Spleen (tissue), 11 donors: ENCODE results near the gene PIGH. TPM values are rescaled to one million over a fixed set of nuclear protein-coding genes. Genes with fewer than 3 reads are reported as not detected.

ENCODE experiments used
- DNase-seq: peaks from one replicate; pipeline ENCODE4 v3.0.0-alpha.2; 2020
- H3K27ac ChIP-seq, 8 donors: fragments of 200-600 bp; sonication (generic) in 7 of 8; 1 replicate in 4 of 8; 2 replicates in 4 of 8; pipeline versions ENCODE4 v1.5.0 to v1.8.0; 2016 to 2021; ENCODE audit warnings: inconsistent platforms in 4 of 8, mild to moderate bottlenecking in 4 of 8, moderate library complexity in 1 of 8
- H3K27me3 ChIP-seq, 7 donors: fragments of 200-600 bp; sonication (generic) in 6 of 7; replicated peaks in 1 of 7; 1 replicate in 4 of 7; 2 replicates in 3 of 7; pipeline versions ENCODE4 v1.5.0 to v1.8.0; 2016 to 2021; ENCODE audit warnings: inconsistent platforms in 3 of 7, mild to moderate bottlenecking in 1 of 7
- H3K36me3 ChIP-seq, 6 donors: fragments of 200-600 bp; sonication (generic) in 5 of 6; 1 replicate in 4 of 6; 2 replicates in 2 of 6; pipeline versions ENCODE4 v1.5.0 to v1.8.0; 2016 to 2021; ENCODE audit warnings: inconsistent platforms in 2 of 6
- H3K4me1 ChIP-seq, 6 donors: fragments of 200-600 bp; sonication (generic) in 5 of 6; 1 replicate in 3 of 6; 2 replicates in 3 of 6; pipeline versions ENCODE4 v1.5.0 to v1.8.0; 2016 to 2021; ENCODE audit warnings: inconsistent platforms in 3 of 6
- H3K4me3 ChIP-seq, 8 donors: fragments of 200-600 bp; sonication (generic) in 7 of 8; 1 replicate in 4 of 8; 2 replicates in 4 of 8; pipeline versions ENCODE4 v1.5.0 to v1.8.0; 2016 to 2021; ENCODE audit warnings: inconsistent platforms in 4 of 8, mild to moderate bottlenecking in 4 of 8, moderate library complexity in 2 of 8
- H3K9me3 ChIP-seq, 8 donors: fragments of 200-600 bp; sonication (generic) in 7 of 8; 1 replicate in 4 of 8; 2 replicates in 4 of 8; pipeline versions ENCODE4 v1.5.0 to v1.8.0; 2016 to 2021; ENCODE audit warnings: inconsistent platforms in 4 of 8
- CTCF ChIP-seq, 11 experiments: fragments of 200-600 bp in 7 of 11; fragments of 450-650 bp in 4 of 11; sonication (generic) in 4 of 11; IDR thresholded peaks in 8 of 11; conservative IDR thresholded peaks in 3 of 11; 1 replicate in 7 of 11; 2 replicates in 4 of 11; pipeline versions ENCODE4 v1.4.0 to v1.8.0; 2016 to 2021; ENCODE audit warnings: antibody characterized with exemption in 11 of 11, inconsistent platforms in 4 of 11, mild to moderate bottlenecking in 1 of 11
- POLR2A ChIP-seq, 3 donors: fragments of 450-650 bp; IDR thresholded peaks; one replicate each; pipeline ENCODE4 v1.5.1; 2017; ENCODE audit warnings: antibody characterized with exemption in 3 of 3, mild to moderate bottlenecking in 1 of 3
- POLR2AphosphoS5 ChIP-seq, 3 donors: sonication (generic); formaldehyde crosslinking; IDR thresholded peaks; one replicate each; pipeline ENCODE4 v1.5.1; 2017; ENCODE audit warnings: antibody characterized with exemption in 3 of 3
- WGBS, 5 donors: extraction: QIAGEN DNeasy Blood & Tissue Kit in 3 of 5; methylation state at CpG; one replicate each; pipeline versions ENCODE4 v1.1.5 to v1.1.7; 2013 to 2018; 5-methylcytosine and 5-hydroxymethylcytosine counted together
- intact Hi-C: fragments of 100-400 bp; cut with DNase I; formaldehyde crosslinking; loops from one replicate; pipeline ENCODE4 v1.15.0; 2023; ENCODE audit warnings: low total_unique reads
- polyA plus RNA-seq, 3 donors: library from polyadenylated mRNA; stranded (reverse); fragments of 200-250 nt; gene quantifications; one replicate each; pipeline ENCODE4 v1.2.1, GENCODE V29; 2013
- total RNA-seq, 7 donors: library from RNA; depleted of rRNA in 3 of 7; stranded (reverse); fragments of >200 nt in 3 of 7; fragmentation: NEBNext Ultra II Directional in 4 of 7; extraction: Animal tissue kit (Norgen Biotek cat#: 25700) in 4 of 7; gene quantifications; one replicate each; pipeline versions ENCODE4 v1.1.0 to v1.2.1, GENCODE V29; 2016 to 2021
- donor health status: healthy with polysubstance abuse.
- donor health status: DM: no; HTN: no; CAD: no; lungs with moderate emphysema.
- donor health status: DM: no; HTN: no; CAD: no.
- donor health status: Bipolar disorder and iron deficiency.
- donor health status: healthy.
- donor health status: DM: no; HTN: no; CAD: no.
- donor health status: DM: yes; HTN: yes; CAD: no.

Gene PIGH
- total and polyA plus RNA-seq, 10 donors: 16.3 to 43.1 (median 24.1) TPM

DNA sequence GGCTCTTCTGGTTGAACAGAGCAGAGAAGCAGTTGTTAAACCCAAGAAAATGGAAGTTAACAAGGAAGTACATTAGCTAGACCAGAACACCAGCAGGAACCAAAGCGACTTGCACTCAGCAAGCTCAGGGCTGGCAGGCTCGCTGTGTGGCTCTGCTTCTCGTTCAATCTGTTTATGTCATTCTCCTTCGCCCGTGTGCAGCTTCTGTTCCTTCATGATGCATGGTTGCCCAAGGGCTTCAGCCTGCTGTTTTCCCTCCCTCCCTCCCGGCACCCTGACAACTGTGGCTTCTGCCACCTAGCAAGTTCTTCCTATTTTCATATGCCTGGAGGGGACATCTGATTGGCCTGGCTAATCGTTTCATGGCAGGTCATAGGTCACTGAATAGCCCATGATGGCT is 25.3 kb downstream of the PIGH start:
- Histone ChIP-seq H3K36me3 (no peaks in the 10 kb centered on the region), H3K9me3 (no peaks in the 10 kb centered on the region), H3K4me3 (no peak overlapping the region), H3K27me3 (no peaks in the 10 kb centered on the region), H3K4me1 (no peaks in the 10 kb centered on the region), H3K27ac (no peak overlapping the region)
- peak; percentile 58 for DNase-seq
- WGBS, 5 donors: 78 to 89% (median 83%) methylated on average over 7 of the region's 7 CpGs
- no peak for TF ChIP-seq CTCF (IDR thresholded peaks at IDR 0.05 in 8 of 11, conservative IDR thresholded peaks at IDR 0.05 in 3 of 11)
- TF ChIP-seq POLR2AphosphoS5 (IDR thresholded peaks at IDR 0.05): no peak
- TF ChIP-seq POLR2A (IDR thresholded peaks at IDR 0.05): no peak
- intact Hi-C loops: no loop called here

DNA sequence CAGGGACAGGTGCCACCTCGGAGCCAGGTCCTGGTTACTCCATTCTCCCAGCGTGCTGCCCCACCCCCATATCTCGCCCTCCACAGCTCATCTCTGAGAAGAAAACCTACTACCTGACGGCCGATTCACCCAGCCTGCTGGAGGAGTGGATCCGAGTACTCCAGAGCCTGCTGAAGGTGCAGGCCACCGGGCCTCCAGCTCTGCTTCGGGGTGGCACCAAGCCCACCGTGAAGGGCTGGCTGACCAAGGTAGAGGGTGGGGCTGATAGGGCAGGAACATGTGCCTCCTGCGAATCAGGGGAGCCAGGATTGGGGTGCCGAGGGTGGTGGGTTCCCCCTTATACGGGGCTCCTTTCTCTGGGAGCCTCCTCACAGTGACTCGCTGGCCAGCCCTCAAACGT is 25.9 kb downstream of the PIGH start:
- TF ChIP-seq POLR2A (IDR thresholded peaks at IDR 0.05): no peak
- no peak for TF ChIP-seq POLR2AphosphoS5 (IDR thresholded peaks at IDR 0.05)
- TF ChIP-seq CTCF (IDR thresholded peaks at IDR 0.05 in 8 of 11, conservative IDR thresholded peaks at IDR 0.05 in 3 of 11): no peak
- Histone ChIP-seq H3K36me3 (no peaks in the 10 kb centered on the region), H3K9me3 (no peaks in the 10 kb centered on the region), H3K4me1 (no peaks in the 10 kb centered on the region), H3K27ac (no peak overlapping the region), H3K4me3 (no peak overlapping the region), H3K27me3 (no peaks in the 10 kb centered on the region)
- peak; percentile 72 for DNase-seq
- 77 to 90% (median 88%) methylated on average over 12 to 14 of the region's 14 CpGs for WGBS, 5 donors
- intact Hi-C loops: no loop called here

DNA sequence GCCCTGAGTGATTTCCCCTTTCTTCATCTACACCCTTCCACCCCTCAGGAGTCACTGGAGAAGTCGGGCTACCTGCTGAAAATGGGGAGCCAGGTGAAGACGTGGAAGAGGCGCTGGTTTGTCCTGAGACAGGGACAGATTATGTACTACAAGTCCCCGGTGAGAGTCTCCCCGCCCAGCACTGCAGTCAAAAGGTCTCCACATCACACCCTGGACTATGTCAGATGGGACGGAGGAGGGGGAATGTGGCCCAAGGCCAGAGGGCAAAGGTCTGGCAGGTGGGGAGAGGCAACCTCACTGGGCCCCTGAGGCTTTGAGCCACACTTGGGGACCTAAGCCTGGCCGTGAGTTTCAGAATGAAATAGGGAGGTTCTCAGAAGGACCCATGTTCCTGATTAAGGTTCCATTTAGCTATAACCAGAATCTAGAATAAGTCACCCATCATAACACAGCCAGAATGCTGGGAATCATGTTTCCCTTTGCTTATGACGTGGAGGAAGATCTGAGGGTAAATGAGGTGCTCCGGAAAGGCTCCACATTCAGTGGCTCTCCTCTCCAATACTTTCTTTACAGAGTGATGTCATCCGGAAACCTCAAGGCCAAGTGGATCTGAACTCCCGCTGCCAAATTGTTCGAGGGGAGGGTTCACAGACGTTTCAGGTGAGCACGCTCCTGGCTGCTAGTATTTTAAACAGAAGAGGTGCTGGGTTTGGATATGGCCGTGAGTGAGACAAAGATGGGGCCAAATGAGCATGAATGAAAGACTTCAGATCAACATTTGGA is 26.6 kb downstream of the PIGH start:
- Histone ChIP-seq H3K4me3 (no peak overlapping the region), H3K36me3 (no peaks in the 10 kb centered on the region), H3K27me3 (no peaks in the 10 kb centered on the region), H3K27ac (no peak overlapping the region), H3K4me1 (no peaks in the 10 kb centered on the region), H3K9me3 (no peaks in the 10 kb centered on the region)
- intact Hi-C loops: no loop called here
- 72 to 91% (median 83%) methylated on average over 14 to 15 of the region's 15 CpGs for WGBS, 5 donors
- TF ChIP-seq CTCF (IDR thresholded peaks at IDR 0.05 in 8 of 11, conservative IDR thresholded peaks at IDR 0.05 in 3 of 11) (no peak), POLR2AphosphoS5 (IDR thresholded peaks at IDR 0.05) (no peak), POLR2A (IDR thresholded peaks at IDR 0.05) (no peak)
- peak; percentile 60 for DNase-seq

- Histone ChIP-seq H3K9me3 (no peaks in the 10 kb centered on the region), H3K4me3 (no peak overlapping the region), H3K4me1 (peaks cover 0 to under 1% (median 0%) of the 10 kb centered on the region in 6 donors), H3K27ac (no peak overlapping the region), H3K36me3 (no peaks in the 10 kb centered on the region), H3K27me3 (no peaks in the 10 kb centered on the region)
- WGBS, 5 donors: 88 to 93% (median 90%) methylated on average over 5 of the region's 5 CpGs
- DNase-seq: peak; percentile 66
- TF ChIP-seq CTCF (IDR thresholded peaks at IDR 0.05 in 8 of 11, conservative IDR thresholded peaks at IDR 0.05 in 3 of 11) (no peak), POLR2AphosphoS5 (IDR thresholded peaks at IDR 0.05) (no peak), POLR2A (IDR thresholded peaks at IDR 0.05) (no peak)
- intact Hi-C loops: no loop called here
These were observed 27.5 kb downstream of the PIGH start for GRCh38 chr14:67572608-67573007.
